GF-D8 (cell line): ENCODE data around the gene ESRRA.
A peak's percentile ranks its signal among the peaks of the same experiment; 100 is the strongest.

Source experiments
- DNase-seq: peaks from one replicate; lab custom pipeline; 2025; lab: John Stamatoyannopoulos, UW

Gene ESRRA

DNA sequence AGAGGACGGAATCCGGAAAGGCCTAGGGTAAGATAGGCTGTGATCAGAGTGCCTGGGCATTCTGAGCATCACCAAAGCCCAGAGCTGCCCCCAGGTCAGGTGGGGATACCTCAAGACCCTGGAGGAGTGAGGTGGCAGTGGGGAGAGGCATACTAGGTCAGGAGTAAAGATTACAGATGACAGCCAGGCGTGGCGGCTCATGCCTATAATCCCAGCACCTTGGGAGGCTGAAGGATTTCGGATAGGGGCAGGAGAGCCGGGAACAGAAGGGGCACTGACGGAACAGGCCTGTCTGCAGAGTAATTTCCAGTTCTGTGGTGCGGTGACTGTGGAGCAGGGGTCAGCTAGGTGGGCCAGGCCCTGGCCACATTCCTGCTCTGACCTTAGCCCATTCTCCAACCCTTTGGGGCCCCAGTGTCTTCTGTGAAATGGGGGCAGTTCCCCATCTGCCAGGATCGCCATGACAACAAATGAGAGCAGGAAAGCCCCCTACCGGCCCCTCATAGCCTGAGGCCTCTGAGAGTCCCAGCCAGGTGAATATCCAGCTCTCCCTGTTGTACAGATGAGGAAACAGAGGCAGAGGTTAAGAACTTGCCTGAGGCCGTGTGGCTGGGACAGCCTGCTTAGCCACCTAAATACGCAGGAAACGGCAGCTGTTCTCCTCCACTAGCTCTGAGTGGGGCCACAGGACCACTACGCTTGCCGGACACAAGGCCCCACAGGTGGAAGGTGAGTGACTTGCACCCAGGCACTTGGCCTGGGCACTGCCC is 30.1 kb upstream of the ESRRA start:
- DNase-seq, result no peak

DNA sequence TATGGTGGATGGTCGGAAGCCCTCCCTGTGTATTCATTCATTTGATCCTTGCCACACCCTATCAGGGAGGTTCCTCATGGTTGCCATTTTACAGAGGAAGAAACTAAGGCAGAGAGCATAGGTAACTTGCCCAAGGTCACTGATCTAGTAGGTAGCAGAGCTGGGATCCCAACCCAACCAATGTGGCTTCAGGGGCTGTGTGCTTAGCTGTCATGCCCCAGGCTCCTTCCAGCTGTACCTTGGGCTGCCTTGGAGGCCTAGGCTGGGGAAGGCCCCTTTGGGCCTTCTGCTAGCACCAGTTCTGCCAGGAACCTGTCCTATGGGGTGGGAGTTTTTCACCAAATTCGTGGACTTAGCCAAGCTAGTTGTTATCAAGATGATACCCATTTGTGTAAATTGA is 29.5 kb upstream of the ESRRA start:
- no peak for DNase-seq

DNA sequence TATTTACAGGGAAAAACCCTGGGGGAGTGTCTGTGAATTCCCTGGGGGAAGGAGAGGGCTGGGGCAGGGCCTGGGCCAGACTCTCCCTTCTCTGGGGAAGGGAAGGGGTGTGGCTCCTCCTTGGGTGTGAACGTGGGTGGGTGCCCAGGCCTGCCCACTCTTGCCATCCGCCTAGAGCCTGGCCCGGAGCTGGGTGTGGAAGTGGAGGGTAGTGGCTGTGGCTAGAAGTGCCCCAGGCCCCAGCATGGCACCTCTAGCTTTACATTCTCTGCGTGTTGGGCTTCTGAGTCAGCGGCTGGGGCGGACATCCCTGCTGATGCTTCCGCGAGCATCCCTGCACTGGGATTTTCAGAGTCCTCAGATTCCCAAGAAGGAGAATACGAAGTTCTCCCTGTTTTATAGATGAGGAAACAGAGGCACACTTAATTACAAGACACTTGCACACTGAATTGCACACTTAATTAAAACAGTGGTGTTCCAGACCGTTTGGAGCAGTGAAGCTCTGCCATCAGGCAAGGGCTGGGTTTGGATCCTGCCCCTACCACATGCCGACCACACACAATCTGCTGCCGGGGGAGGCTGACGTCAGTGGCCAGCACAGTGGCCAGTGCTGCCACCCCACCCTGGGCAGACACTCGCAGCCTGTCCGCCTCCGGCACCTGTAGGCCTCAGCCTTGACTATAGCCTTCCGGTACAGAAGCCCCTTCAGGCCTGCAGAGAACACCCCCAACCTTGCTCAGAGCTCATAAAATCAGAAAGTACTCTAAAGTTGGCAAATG is 28.5 kb upstream of the ESRRA start:
- no peak for DNase-seq

DNA sequence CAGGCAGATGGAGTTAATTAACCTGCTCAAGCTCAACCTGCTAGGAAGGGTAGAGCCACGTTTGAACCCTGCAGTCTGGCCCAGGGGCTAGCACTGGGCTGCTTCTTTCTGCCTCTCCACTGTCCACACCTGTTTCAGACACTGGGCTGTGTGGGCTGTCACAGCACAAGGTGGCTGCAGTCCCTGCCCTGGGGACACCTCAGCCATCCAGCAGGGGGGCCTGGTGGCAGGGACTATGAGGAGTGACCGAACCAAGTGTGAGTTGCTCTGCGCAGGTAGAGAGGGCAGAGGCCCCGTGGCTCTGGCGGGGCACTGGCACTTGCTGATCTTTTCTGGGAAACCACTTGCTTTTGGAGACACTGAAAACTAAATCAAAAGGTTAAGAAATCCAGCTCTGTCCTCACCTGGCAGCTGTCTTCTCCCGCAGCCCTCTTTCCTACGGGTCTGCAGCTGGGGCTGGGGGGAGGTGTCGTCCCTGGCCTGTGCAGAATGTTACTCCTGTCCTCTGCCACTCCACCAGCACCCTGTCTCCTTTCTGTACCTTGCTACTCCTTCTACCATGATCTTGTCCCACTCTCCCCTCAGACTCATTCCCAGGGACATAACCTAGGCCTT is 26.6 kb upstream of the ESRRA start:
- DNase-seq, result no peak

DNA sequence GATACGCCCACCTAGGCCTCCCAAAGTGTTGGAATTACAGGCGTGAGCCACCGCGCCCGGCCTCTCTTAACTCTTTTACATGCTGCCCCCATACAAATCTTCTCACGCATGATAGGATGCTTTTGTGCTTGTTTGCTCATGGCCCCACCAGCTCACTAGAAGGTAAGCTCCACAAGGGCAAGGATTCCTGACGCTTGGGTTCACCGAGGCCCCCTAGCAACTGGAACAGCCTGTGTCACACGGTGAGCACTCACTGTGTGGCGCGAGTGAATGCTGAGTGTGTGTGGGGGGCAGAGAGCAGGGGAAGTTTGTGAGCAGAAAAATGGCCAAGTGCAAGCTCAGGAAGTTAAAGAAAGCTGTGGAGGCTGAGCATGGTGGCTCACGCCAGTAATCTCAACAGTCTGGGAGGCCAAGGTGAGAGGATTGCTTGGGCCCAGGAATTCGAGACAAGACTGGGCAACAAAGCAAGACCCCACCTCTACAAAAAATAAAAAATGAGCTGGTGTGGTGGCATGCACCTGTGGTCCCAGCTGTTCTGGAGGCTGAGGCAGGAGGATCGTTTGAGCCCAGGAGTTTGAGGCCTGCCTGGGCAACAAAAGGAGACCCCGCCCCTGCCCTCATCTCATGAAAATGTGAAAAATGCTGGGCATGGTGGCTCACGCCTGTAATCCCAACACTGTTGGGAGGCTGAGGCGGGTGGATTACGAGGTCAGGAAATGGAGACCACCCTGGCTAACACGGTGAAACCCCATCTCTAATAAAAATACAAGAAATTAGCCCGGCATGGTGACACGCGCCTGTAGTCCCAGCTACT is 23.2 kb upstream of the ESRRA start:
- DNase-seq, result no peak

DNA sequence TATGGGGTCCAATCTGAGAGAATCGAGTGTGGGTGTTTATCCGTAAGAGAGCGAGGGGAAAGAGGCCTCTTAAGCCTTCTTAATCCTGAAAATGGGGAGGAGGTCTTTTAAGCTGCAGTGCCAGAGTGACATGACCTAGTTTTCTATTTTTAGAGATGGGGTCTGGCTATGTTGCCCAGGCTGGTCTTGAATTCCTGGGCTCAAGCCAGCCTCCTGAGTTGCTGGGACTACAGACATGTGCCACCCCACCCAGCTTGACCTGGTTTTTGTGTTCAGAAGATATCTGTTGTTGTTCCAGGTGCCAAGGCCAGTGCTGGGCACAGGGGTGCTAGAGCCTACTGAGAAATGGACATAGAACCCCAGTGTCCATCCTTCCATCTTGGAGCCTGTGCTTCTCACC is 22.2 kb upstream of the ESRRA start:
- no peak for DNase-seq

DNA sequence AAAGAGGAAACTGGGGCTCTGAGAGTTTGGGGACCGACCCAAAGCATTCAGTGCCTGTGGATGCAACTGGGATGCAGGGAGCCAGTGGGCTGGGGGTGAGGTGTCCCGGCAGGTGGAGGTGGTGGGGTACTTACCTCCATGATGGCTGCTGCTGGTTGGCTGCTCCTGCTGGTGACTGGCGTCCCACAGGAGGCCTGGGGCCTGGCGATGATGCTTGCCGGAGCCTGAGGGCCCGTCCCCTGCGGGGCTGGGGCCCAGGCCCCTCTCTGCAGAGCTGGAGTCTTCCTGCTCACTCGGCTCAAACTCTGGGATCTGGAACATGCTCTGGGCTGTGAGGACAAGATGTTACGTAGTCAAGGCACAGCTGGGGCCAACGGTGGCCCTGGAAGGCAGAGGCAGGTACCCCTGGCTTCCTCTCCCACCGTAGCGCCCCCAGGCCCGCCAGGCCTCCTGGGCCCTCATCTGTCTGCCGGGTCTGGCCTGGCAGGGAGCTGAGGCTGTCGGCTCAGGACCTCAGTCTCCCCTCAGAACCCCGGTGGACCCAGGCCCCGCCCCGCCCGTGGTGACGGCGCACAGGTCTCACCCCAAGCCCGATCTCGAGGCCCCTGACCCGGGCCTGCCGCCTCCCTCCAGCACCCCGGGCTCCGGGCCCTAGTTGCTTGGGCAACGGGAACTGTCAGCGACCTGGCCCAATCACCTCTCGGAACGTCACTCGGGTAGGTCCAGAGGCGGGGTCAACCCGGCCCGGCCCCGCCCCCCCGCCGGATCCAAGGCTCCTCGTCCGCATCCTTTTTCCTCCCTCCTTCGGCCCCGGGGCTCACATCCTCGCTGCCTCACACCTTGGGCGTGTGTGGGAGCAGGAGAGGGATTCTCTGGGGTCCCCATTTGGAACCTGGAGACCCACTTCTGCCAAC is 21.0 kb upstream of the ESRRA start, which contains the start of gene BAD:
Gene BAD (minus strand): TSS at position 618 of the 914 bp plus-strand sequence. CDS start 297 bp downstream, at position 321.
- DNase-seq, result peak; percentile 80

DNA sequence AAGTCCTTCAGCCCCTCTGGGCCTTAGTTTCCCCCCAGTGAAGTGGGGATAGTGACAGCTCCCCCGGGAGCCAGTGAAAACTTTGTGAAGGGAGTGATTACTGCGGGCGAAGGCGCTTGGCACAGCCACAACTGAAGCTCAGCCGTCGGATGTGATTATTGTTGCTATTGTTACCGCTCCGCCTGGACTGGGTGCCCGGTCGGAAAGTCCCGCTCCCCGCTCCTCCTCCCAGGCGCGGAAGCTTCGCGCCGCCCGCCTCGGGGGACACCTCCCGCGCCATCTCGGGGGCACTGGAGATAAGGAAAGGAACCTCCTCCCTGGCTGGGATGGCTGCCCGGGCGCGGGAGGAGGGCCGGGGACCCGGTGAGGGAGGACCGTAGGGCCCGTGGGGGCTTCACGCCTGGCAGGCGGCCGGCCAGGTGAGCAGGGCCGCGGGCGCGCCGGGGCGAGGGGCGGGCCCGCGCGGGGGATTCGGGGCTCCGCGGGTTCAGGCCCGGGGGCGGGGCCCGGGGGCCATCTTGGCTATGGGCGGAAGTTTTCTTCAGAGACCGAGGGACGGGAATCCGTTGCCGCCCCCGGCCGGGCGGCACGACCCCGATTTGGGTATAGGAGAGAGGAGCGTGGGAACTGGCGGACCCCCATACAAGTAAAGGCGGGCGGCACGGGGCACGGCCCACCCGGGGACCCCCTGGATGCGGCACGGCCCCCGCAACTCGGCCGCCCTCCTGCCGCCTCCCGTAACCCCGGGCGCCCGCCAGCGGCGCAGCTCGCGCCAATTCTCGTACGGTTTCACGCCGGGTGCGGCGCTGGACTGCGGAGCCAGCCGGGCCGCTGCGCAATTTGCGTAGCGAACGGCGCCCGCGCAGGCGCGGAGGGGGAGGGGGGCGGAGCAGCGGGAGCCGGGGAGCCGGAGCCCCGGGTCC is 20.1 kb upstream of the ESRRA start, which contains the start of gene GPR137:
Gene GPR137 (plus strand): TSS at position 887 of the 923 bp plus-strand sequence. CDS start 677 bp downstream, outside the sequence.
- DNase-seq, result peak; percentile 30

DNA sequence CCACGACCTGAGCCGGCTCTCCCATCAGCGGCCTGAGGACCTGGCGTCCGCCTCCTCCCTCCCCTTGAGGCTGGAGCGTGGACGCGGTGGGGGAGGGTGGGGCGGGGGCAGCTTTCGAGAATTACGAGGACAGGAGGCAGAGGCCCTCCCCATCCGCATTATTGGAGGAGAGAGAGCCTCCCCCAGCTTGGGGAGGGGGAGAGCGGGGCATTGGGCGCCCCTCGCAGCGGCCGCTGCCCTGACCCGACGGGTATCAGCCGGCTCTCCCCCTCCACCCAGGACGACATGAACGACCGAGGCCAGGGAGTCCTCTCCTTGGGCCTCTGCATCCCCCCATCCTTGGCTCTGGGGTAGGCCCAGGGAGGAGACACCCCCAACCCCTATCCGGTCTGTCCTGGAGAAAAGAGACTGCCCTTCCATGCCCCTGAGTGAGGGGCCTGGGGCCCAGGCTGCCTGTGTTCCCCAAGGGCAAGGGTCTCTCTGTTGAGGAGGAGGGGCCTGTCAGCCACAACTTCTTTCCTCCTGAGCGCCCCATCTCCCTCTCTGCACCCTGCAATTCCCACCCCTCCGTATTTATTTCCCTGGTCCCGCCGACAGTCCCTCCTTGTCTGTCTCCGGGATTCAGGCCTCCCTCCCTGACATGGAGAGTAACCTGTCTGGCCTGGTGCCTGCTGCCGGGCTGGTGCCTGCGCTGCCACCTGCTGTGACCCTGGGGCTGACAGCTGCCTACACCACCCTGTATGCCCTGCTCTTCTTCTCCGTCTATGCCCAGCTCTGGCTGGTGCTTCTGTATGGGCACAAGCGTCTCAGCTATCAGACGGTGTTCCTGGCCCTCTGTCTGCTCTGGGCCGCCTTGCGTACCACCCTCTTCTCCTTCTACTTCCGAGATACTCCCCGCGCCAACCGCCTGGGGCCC is 19.2 kb upstream of the ESRRA start:
- no peak for DNase-seq

DNA sequence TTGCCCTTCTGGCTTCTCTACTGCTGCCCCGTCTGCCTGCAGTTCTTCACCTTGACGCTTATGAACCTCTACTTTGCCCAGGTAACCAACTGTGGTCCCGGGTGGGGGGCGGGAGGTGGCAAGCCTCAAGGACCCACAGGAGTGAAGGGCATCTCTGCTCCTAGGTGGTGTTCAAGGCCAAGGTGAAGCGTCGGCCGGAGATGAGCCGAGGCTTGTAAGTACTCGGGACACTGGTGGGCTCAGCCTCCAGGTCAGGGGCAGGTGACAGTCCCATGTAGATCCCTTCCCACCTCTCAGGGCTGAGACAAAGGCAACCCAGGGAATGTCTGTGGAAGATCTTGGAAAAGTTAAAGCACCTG is 18.5 kb upstream of the ESRRA start:
- DNase-seq, result no peak

DNA sequence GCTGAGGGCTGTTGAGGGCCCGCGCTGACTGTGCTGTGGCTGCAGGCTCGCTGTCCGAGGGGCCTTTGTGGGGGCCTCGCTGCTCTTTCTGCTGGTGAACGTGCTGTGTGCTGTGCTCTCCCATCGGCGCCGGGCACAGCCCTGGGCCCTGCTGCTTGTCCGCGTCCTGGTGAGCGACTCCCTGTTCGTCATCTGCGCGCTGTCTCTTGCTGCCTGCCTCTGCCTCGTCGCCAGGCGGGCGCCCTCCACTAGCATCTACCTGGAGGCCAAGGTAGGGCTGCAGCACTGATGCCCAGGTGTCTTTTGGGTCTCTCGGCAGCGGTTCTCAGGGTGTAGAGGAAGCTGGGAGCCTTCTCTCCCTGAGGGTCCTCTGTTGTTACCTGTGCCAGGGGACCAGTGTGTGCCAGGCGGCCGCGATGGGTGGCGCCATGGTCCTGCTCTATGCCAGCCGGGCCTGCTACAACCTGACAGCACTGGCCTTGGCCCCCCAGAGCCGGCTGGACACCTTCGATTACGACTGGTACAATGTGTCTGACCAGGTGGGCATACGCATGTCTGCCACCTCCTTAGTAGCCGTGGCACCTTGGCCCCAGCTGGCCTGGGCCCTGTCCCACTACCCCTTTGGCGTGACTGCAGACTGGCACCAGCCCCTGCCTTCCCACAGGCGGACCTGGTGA is 17.5 kb upstream of the ESRRA start:
- no peak for DNase-seq

DNA sequence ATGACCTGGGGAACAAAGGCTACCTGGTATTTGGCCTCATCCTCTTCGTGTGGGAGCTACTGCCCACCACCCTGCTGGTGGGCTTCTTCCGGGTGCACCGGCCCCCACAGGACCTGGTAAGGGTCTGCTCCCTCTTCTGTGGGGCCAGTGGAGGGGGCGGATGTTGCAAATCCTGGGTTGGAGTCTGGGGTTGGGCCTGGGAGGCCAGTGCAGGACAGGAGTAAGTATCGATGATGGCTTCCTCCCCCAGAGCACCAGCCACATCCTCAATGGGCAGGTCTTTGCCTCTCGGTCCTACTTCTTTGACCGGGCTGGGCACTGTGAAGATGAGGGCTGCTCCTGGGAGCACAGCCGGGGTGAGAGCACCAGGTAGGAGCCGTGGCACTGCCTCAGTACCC is 17.0 kb upstream of the ESRRA start:
- no peak for DNase-seq

DNA sequence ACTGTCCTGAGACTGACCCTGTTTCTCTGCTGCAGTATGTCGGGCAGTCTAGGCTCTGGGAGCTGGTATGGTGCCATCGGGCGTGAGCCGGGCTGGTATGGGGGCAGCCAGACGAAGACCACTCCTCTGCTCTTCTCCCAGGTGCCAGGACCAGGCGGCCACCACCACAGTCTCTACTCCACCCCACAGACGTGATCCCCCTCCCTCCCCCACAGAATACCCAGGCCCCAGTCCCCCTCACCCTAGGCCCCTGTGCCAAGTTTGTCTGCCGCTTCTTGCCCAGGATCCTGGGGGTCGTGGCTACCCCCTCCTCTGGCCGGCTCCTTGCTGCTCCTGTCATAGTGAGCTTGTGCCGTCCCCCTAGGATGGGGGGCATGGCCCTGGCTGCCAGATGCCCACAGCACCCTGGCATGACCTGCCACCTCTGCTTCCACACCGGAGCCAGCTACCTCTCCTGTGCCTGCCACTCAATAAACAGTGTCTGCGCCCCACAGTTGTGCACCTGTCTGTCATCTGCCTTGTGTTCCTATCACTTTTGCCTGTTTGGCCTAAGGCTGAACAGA is 16.2 kb upstream of the ESRRA start:
- DNase-seq, result no peak

DNA sequence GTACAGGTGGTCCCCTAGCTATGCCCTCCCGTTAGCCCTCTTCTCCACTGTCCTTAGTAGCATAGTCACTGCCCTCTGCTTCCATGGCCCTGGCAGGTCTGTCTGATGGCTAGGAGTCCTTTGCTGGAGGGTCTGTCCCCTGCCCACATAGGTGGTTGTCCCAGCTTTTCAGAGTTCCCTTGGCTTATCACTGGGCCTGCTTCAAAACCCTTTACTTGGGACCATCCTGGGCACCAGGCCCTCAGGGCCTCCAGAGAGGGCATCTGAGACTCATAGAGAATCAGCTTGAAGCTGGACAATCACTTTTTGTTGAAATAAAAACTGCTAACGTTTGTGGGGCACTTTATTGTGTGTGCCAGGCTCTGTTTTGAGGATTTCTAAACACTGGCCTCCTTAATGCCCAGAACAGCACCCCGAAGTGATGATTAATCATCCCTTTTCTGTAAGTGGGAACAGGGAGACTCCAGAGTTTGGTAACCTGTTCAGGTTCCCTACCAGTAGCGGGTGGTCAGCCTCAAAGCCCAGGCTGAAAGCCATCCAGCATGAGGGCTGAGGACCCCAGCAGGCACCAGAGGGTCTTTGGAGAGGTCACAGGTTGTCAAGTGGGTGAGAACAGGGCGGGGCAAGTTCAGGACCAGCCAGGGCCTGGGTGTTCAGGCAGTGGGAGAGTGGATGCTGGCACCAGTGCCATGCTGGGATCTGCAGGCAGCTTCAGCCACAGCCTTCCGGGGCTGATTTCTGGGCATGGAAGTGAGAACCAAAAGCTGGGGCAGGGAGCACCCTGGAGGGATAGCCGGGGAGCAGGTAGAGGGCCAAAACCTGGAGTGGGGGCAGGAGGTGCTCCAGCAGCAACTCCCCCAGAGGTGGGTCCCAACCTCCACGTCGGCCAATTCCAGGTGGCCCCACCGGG is 14.7 kb upstream of the ESRRA start:
- no peak for DNase-seq

DNA sequence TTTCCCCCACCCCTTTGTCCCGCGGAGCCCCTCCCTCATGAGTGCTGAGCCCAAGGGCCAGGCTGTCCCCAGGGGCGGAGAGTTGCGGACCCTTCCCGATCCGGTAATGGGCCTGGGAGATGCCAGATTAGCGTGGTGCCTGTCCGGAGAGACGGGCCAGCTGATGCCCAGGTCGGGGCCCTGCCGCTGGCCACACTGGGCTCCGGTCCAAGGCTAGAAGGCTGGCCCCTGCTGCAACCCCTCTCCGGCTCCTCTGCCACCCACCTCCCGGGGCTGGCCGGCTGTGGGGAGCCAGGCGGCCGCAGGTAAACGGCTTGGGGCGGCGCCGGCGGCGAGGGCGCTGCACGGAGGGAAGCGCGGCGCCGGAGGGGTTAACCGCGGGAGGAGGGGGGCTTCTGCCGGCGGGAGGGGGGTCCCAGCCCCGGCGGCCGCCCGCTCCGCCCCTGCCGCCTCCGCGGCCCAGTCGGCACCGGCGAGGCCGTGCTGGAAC is 14.0 kb upstream of the ESRRA start, which contains the start of gene KCNK4:
Gene KCNK4 (plus strand): TSS at position 41 of the 490 bp plus-strand sequence. CDS start 1,717 bp downstream, outside the sequence.
- no peak for DNase-seq

DNA sequence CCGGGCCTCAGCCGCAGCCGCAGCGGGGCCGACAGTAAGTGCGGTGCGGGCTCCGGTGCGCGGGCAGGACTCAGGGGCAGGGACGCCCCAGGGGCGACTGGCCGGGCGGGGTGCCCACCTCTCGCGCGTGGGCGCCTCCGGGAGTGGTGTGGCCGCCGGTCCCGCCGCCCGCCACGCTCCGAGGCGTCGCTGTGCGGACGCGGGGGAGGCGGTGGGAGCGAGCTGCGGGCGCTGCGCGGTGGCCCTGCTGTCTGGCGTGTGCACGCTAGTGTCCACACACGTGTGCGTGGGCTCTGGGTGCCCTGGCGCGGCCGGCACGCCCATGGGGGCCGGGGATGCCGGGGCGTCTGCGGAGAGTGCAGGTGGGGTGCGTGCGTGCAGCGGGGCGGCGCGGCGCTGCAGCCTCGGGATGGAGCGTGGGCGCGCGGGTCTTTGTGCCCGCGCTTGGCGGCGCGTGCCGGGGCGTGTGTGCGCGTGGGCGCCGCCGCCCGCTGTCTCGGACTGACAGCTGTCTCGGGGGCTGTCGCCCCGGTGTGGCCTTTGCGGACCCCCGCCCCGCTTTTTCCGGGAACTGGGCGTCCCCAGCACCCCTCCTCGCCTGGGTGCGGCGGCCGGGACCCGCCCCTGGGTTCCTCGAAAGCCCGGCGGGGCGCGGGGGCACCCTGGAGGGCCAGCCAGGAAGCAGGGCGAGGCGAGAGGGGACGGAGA is 13.4 kb upstream of the ESRRA start:
- no peak for DNase-seq
